H1 (cell line): ENCODE data around the gene ZNF446.
"Not testable (repeated sequence)": the region's sequence is repeated elsewhere in the genome, so short reads cannot be mapped to it uniquely, and the experiment has no call there.

Experiments
- EZH2 ChIP-seq: fragments of 200-600 bp; sonication (generic); IDR thresholded peaks from 2 replicates; pipeline ENCODE4 v1.7.1; 2012; ENCODE audit warnings: low read depth, mild to moderate bottlenecking, moderate library complexity, low read length, inconsistent platforms; ENCODE audit not compliant: severe bottlenecking
- JUN ChIP-seq: IDR thresholded peaks from 2 replicates; pipeline ENCODE4 v1.6.1; 2011; ENCODE audit warnings: low read depth, mild to moderate bottlenecking, improper control_type of control experiment, low read length
- RAD21 ChIP-seq, 2 experiments: IDR thresholded peaks in 1 of 2; conservative IDR thresholded peaks in 1 of 2; 2 replicates each; pipeline ENCODE4 v1.6.1; 2011; ENCODE audit warnings: low read depth in 2 of 2, low read length in 2 of 2, improper control_type of control experiment in 1 of 2, inconsistent platforms in 1 of 2, mild to moderate bottlenecking in 1 of 2, moderate library complexity in 1 of 2
- TCF12 ChIP-seq: IDR thresholded peaks from 2 replicates; pipeline ENCODE4 v1.6.1; 2011; ENCODE audit warnings: low read depth, mild to moderate bottlenecking, low read length
- TF ChIP-seq, protein P1 (sequence below), 3 experiments: IDR thresholded peaks; 1 replicate in 2 of 3; 2 replicates in 1 of 3; pipeline versions ENCODE4 v1.5.1 to v1.6.1; 2011; ENCODE audit warnings: low read length in 3 of 3, mild to moderate bottlenecking in 3 of 3, inconsistent platforms in 2 of 3, low read depth in 1 of 3, moderate library complexity in 1 of 3; ENCODE audit not compliant: insufficient read depth in 1 of 3; ENCODE audit errors: control extremely low read depth in 1 of 3
- TF ChIP-seq, protein P2 (sequence below): IDR thresholded peaks from 2 replicates; pipeline ENCODE4 v1.6.1; 2011; ENCODE audit warnings: low read depth, mild to moderate bottlenecking, low read length; ENCODE audit not compliant: insufficient read depth

DNA sequence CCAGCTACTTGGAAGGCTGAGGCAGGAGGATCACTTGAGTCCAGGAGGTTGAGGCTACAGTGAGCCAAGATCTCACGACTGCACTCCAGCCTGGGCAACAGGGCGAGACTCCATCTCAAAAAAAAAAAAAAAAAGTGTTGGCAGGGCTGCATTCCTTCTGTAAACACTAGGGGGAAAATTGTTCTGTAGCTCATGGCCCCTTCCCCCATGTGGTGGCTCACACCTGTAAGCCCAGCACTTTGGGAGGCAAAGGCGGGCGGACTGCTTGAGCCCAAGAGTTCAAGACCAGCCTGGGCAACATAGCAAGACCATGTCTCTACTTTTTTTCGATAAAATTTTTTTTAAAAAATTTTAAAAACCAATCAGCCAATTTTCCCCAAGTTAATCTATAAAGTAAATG, 8.2 kb downstream of the ZNF446 start:
- TF ChIP-seq, protein P1, sequence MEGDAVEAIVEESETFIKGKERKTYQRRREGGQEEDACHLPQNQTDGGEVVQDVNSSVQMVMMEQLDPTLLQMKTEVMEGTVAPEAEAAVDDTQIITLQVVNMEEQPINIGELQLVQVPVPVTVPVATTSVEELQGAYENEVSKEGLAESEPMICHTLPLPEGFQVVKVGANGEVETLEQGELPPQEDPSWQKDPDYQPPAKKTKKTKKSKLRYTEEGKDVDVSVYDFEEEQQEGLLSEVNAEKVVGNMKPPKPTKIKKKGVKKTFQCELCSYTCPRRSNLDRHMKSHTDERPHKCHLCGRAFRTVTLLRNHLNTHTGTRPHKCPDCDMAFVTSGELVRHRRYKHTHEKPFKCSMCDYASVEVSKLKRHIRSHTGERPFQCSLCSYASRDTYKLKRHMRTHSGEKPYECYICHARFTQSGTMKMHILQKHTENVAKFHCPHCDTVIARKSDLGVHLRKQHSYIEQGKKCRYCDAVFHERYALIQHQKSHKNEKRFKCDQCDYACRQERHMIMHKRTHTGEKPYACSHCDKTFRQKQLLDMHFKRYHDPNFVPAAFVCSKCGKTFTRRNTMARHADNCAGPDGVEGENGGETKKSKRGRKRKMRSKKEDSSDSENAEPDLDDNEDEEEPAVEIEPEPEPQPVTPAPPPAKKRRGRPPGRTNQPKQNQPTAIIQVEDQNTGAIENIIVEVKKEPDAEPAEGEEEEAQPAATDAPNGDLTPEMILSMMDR (IDR thresholded peaks at IDR 0.05; ENCODE audit: control extremely low read depth in 1 of 3, insufficient read depth in 1 of 3, low read depth in 1 of 3, low read length in 3 of 3), result peak in 2 of 3 experiments; percentile 17 to 34; a peak in 1 of 4 replicates
- not testable (repeated sequence) for TF ChIP-seq EZH2; RAD21 (IDR thresholded peaks at IDR 0.05 in 1 of 2, conservative IDR thresholded peaks at IDR 0.05 in 1 of 2; ENCODE audit: low read depth in 2 of 2, low read length in 2 of 2); JUN; TCF12
- TF ChIP-seq, protein P2, sequence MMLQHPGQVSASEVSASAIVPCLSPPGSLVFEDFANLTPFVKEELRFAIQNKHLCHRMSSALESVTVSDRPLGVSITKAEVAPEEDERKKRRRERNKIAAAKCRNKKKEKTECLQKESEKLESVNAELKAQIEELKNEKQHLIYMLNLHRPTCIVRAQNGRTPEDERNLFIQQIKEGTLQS, result not testable (repeated sequence)
